OCI-M1 (cell line): ENCODE results near the gene FBXL14.

ENCODE experiments used
- DNase-seq: peaks from one replicate; lab custom pipeline; 2025; lab: John Stamatoyannopoulos, UW

FBXL14 gene

GRCh38 chr12:1593174-1594005 is 991 bp downstream of the FBXL14 start:
- peak; percentile 67 for DNase-seq

- peak; percentile 72 for DNase-seq
These were observed 1.8 kb downstream of the FBXL14 start for GRCh38 chr12:1592444-1593173.

GRCh38 chr12:1591543-1591942 is 2.8 kb downstream of the FBXL14 start:
- peak; percentile 49 for DNase-seq

- DNase-seq: peak; percentile 49
These were observed 3.3 kb downstream of the FBXL14 start for GRCh38 chr12:1591034-1591433.

- peak; percentile 30 for DNase-seq
These were observed 4.0 kb downstream of the FBXL14 start for GRCh38 chr12:1590221-1590979.

- no peak for DNase-seq
These were observed 5.8 kb downstream of the FBXL14 start for GRCh38 chr12:1588575-1588947.

- DNase-seq: peak; percentile 20
These were observed 6.3 kb downstream of the FBXL14 start for GRCh38 chr12:1587927-1588574.

GRCh38 chr12:1584326-1584725 is 10.1 kb downstream of the FBXL14 start:
- no peak for DNase-seq

- peak; percentile 92 for DNase-seq
These were observed 10.8 kb downstream of the FBXL14 start for GRCh38 chr12:1583421-1584078.

- DNase-seq: no peak
These were observed 11.7 kb downstream of the FBXL14 start for GRCh38 chr12:1582709-1583050.

- no peak for DNase-seq
These were observed 12.2 kb downstream of the FBXL14 start for GRCh38 chr12:1581973-1582708.

- no peak for DNase-seq
These were observed 13.9 kb downstream of the FBXL14 start for GRCh38 chr12:1580526-1580925.

GRCh38 chr12:1579651-1580435 is 14.5 kb downstream of the FBXL14 start:
- DNase-seq: no peak

- DNase-seq: peak; percentile 85
These were observed 17.8 kb downstream of the FBXL14 start for GRCh38 chr12:1576410-1577241.

- peak; percentile 75 for DNase-seq
These were observed 18.7 kb downstream of the FBXL14 start for GRCh38 chr12:1575408-1576401.

- DNase-seq: no peak
These were observed 19.5 kb downstream of the FBXL14 start for GRCh38 chr12:1574865-1575259.

- DNase-seq: no peak
These were observed 20.2 kb downstream of the FBXL14 start for GRCh38 chr12:1573960-1574864.
